Keratinocyte (primary cell): ENCODE results near the gene IGF2BP2.

Experiments
- CTCF ChIP-seq, 3 experiments: IDR thresholded peaks in 1 of 3; conservative IDR thresholded peaks in 1 of 3; optimal IDR thresholded peaks in 1 of 3; 2 replicates in 2 of 3; 3 replicates in 1 of 3; pipeline versions ENCODE3 to v1.5.1; 2011; ENCODE audit warnings: low read length in 3 of 3, mild to moderate bottlenecking in 3 of 3, moderate library complexity in 2 of 3, control low read depth in 1 of 3, inconsistent platforms in 1 of 3; ENCODE audit not compliant: insufficient read depth in 2 of 3; ENCODE audit errors: extremely low read depth in 1 of 3
- EZH2 ChIP-seq: IDR thresholded peaks from one replicate; pipeline ENCODE4 v1.6.1; 2012; ENCODE audit warnings: inconsistent platforms, mild to moderate bottlenecking, low read length, moderate library complexity

DNA sequence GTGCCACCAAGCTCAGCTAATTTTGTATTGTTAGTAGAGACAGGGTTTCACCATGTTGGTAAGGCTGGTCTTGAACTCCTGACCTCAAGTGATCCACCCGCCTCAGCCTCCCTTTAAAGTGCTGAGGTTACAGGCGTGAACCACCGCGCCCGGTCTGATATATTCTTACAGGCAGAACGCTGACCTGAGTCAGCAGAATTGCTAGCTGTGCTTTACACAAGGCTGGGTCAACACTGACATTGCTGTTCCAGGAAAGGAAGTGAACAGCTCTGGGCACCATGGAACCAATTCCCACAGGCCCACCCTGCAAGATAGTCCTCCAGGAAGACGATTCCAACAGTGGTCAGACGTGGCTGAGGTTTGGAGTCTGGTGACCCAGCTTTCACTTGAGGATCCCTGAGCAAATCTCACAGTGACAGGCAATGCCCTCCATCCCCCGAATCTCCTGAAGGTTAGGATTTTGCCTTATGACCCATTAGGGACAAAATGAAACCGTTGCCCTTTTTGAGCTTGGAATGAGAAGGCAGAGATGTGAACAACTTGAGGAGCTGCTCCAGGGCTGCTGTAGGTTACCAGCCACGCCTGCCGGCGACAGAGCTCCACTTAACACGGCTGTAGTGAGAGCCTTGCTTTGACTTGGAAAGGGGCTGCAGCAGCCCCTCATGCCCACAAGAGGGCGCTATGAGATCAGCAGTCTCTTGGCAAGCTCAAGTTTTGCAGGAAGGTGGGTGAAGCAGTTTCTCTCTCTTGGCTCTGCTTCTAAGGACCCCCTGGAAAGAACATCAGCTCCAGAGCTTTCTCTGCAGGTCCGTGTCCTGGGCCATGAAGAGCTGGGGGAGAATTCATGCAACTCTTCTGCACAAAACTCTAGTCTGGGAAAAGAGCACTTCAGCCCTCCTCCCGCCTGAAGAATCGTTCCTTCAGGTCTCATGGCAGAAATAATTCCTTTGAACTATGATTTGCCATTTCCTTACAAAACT, 164.6 kb downstream of the IGF2BP2 start:
- TF ChIP-seq CTCF (optimal IDR thresholded peaks at IDR 0.05 in 1 of 3, IDR thresholded peaks at IDR 0.05 in 1 of 3, conservative IDR thresholded peaks at IDR 0.05 in 1 of 3; ENCODE audit: extremely low read depth in 1 of 3, insufficient read depth in 2 of 3, low read length in 3 of 3) (peak in 2 of 3 experiments; percentile 97 to 100), EZH2 (no peak)
